LHCN-M2 (cell line): ENCODE data around the gene CLPSL2. TPM values are rescaled to one million over a fixed set of nuclear protein-coding genes. Genes with fewer than 3 reads are reported as not detected.

Source experiments
- total RNA-seq: library from RNA; depleted of rRNA; stranded (reverse); fragments of >200 nt; gene quantifications from 2 replicates; pipeline ENCODE4 v1.2.3, GENCODE V29; 2014; rRNA removed

The CLPSL2 gene
- total RNA-seq, 1 experiment from 2014 or later, result not detected

Other genes starting within 250 kb of the CLPSL2 start
- gene FKBP5, start 87.7 kb upstream of the CLPSL2 start, total RNA-seq, result 68.0 and 105 TPM in 2 replicates
- 0.29 TPM in 1 of 2 replicates, not detected in the other for gene ARMC12, start 39.6 kb upstream of the CLPSL2 start, total RNA-seq
- not detected in 2 replicates for gene CLPSL1, start 4.4 kb downstream of the CLPSL2 start, total RNA-seq
- gene CLPS, start 20.7 kb downstream of the CLPSL2 start, total RNA-seq, result not detected in 2 replicates
- 0.17 TPM in 1 of 2 replicates, not detected in the other for gene LHFPL5, start 28.8 kb downstream of the CLPSL2 start, total RNA-seq
- 54.0 and 55.9 TPM in 2 replicates for gene SRPK1, start 144.5 kb downstream of the CLPSL2 start, total RNA-seq
- not detected in 2 replicates for gene SLC26A8, start 248.0 kb downstream of the CLPSL2 start, total RNA-seq